CD4-positive, alpha-beta T cell treated with Interferon alpha-2 for 1 hour (primary cell): ENCODE measurements around the gene TMEM120B.

Source experiments
- DNase-seq, 2 donors: peaks; one replicate each; pipeline ENCODE4 v3.0.0-alpha.2; 2020 to 2022

Gene TMEM120B

DNA sequence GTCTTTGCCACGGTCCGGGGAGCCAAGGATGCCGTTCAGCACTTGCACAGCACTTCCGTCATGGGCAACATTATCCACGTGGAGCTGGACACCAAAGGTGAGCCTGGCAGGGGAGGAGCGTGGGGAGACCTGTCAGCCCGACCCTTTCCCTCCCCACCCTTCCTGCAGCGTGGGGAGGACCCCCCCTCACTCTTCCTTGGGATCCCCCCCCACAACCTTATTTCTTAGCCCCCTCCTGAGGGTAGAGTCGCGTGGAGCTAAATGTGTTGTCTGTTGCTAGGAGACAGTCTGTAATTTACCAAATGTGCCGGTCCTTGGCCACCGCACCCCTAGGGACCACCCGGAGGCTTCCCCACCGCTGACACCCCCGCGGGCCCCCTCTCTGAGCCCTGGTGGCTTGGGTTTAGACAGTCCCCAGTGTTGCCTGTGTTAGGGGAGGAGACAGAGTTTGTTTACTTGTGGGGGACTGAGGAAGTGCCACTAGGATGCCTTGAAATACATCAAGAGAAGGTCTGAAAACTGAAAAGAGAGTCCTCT lies 93.5 kb downstream of the TMEM120B start:
- peak; percentile 58 to 70 for DNase-seq

DNA sequence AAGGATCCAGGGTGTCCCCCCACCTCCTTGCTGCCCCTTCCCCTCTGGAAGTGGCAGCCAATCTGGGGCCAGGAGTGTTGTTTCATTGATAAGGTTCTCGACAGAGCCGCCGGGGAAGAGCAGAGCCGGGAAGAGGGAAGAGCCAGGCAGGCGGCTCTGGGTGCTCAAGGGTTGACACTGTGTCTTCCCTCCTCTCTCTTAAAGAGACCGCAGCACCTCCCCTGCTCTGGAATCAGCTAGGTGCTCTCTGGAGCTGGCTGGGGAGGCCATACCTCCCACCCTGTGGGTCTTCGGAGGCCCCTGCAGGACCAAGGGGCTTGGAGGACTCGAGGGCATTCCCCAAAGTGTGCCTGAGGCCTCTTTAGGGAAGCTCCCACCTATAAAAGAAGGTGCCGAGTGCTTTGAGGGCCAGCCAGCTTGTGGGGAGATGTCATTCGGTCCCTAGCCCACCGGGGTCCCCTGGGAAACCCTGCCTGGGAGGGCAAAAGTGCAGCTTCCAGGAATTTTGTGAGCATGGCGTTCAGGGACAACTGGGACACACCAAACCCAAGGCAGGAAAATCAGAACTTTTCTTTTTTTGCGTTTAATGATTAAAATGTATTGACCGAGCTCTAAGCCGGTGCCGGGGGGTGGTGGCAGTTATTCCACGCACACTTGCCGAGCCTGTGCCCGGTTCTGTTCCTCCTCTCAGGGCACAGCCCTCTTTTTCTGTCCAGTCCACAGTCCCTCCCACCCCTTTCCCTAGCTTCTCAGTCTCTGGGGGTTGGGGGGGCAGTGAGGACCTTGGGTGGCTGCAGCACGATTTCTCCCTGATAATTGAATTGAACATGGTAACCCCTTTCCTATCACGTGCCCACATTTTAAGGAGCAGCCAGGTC lies 94.2 kb downstream of the TMEM120B start:
- no peak for DNase-seq

- DNase-seq: no peak
These were observed 95.2 kb downstream of the TMEM120B start for GRCh38 chr12:121807642-121808347.

GRCh38 chr12:121808623-121809022 lies 96.1 kb downstream of the TMEM120B start:
- no peak for DNase-seq

GRCh38 chr12:121809712-121810116 lies 97.2 kb downstream of the TMEM120B start:
- DNase-seq: no peak

GRCh38 chr12:121810234-121810817 lies 97.8 kb downstream of the TMEM120B start:
- no peak for DNase-seq

- DNase-seq: no peak
These were observed 98.4 kb downstream of the TMEM120B start for GRCh38 chr12:121810833-121811433.

DNA sequence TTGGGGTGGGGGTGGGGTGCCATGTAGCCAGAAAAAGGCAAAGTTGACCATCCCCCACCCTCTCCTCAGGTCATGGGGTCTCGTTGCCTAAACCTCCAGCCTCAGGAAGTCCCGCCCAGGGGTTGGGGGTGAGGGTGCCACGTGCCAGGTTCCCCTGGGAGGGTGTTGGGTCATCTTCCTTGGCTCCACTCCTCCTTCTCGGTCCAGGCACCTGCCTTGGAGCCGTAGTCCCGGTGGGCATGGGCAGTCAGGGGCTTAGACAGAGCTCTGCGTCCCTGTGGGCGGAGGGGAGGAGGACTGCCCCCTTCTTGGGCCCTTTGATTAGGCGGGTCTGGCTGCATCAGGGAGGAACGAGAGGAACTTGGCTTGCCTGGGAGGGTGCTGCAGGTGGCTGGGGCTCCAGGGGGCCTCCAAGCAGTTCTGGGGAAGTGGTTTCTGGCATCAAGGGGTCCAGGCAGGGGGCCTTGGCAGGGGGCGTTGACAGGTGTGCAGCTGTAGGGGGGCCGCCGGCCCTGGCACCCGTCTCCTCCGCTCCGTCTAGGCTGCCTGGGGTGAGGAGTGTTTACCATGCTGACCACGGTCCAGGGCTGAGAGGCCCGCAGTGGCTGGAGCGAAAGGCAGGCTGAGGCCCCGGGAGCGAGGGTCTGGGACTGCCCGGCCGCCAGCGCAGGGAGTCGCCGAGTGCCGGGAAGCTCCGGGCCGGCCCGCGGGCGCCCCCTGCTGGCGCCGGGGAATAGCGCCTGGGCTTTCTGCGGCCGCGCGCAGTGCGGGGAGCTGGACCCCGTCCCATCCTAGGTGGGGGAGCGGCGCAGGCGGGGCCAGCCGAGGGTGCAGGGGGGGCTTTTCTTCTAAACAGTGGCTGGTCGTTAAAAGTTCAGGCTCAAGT lies 99.1 kb downstream of the TMEM120B start:
- peak; percentile 58 to 75 for DNase-seq

GRCh38 chr12:121812320-121812871 lies 99.8 kb downstream of the TMEM120B start:
- no peak for DNase-seq

DNA sequence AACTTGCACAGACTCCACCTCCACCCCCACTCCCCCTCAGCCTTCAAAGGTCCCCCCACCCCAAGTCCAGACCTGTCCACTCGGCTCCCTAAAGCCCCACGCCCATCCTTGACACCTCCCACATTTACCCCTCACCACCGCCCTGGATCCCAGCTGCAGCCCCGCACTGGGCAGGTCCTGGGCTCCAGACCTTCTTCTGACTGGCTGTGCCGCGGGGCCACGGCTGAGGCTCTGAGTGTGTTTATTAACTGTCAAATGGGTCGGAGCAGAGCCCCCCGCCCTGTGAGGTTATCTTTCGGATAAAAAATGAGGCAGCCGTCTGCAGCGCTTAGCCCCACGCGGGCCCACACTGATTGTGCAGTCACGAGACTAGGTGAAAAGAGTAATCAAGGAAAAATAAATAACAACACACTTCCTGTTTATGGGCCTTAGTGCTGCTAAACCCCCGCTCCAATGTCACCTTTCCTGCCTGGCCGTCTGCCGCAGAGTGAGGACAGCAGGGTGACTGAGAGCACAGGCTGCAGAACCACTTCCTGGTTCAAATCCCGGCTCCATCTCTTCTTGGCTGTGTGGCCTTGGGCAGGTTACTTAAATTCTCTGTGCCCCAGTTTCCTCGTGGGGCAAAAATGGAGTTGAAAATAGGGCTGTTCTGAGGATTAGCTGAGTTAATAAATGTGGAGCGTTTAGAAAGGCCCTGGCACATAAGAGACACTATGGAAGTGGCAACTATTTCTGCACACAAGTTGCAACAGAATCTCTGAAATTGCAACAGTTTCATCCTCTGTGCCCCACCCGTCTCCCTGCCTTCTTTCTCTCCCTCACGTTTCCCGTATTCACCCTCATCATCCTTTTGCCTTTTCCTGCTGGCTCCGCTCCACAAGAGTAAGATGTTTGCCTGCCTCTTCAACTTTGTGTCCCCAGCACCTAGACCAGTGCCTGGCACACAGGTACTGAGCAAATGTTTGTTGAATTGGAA lies 100.7 kb downstream of the TMEM120B start:
- no peak for DNase-seq

DNA sequence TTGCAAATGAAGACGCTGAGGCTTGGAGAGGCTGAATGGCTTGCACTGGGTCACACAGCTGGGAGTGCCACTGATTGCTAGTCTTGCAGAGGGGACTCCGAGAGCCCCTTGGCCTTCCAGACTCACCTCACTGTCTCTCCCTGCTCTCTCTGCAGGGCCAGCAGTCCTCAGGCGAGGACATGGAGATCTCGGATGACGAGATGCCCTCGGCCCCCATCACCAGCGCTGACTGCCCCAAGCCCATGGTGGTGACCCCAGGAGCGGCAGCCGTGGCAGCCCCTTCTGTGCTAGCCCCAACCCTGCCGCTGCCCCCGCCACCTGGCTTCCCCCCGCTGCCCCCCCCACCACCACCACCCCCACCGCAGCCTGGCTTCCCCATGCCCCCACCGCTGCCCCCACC lies 101.4 kb downstream of the TMEM120B start:
- no peak for DNase-seq

- no peak for DNase-seq
These were observed 102.0 kb downstream of the TMEM120B start for GRCh38 chr12:121814429-121815119.

DNA sequence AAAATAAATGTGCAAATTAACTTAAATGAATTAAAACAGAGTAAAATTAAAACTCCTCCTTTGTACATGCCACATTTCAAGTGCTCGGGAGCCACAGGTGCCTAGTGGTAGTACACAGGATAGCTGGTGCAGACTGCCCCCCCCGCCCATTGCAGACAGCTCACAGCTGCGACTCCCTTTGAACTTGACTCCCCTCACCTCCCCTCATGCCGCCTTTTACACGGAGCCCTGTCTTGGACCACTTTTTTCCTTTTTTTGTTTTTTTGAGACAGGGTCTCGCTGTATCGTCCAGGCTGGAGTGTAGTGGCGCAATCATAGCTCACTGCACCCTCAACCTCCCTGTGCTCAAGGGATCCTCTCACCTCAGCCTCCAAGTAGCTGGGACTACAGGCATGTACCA lies 102.7 kb downstream of the TMEM120B start:
- DNase-seq: no peak

DNA sequence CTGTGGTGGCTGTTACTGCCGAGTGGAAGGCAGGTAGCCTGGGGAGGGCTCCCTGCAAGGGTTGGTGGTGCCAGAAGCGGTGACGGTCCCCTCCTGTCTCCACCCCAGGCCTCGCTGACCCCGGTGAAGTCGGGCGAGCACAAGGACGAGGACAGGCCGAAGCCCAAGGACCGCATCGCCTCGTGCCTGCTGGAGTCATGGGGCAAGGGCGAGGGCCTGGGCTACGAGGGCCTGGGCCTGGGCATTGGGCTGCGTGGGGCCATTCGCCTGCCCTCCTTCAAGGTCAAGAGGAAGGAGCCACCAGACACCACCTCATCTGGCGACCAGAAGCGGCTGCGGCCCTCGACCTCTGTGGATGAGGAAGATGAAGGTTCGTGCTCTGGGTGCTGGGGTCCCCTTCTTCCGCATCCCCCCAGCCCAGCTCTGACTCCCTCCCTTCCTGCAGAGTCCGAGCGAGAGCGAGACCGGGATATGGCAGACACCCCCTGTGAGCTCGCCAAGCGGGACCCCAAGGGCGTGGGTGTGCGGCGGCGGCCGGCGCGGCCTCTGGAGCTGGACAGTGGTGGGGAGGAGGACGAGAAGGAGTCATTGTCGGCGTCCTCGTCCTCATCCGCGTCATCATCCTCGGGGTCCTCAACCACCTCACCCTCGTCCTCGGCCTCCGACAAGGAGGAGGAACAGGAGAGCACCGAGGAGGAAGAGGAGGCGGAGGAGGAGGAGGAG lies 104.5 kb downstream of the TMEM120B start:
- no peak for DNase-seq

GRCh38 chr12:121817648-121818043 lies 105.1 kb downstream of the TMEM120B start:
- no peak for DNase-seq

DNA sequence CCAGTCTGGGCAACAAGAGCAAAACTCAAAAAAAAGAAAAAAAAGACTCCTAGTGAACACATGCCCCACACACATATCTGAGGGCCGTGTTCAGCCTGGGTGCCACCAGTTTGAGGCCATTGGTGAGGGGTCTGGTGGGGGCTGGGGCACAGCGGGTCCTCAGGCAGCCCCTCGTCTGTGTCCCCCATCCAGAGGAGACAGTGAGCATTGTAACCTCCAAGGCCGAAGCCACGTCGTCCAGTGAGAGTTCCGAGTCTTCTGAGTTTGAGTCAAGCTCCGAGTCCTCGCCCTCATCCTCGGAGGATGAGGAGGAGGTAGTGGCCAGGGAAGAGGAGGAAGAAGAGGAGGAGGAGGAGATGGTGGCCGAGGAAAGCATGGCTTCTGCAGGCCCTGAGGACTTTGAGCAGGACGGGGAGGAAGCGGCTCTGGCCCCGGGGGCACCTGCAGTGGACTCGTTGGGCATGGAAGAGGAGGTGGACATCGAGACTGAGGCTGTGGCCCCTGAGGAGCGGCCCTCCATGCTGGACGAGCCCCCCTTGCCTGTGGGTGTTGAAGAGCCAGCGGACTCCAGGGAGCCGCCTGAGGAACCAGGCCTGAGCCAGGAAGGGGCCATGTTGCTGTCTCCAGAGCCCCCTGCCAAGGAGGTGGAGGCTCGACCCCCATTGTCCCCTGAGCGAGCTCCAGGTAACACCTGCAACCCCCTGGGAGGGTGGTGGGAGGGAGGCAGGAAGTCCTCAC lies 106.8 kb downstream of the TMEM120B start:
- DNase-seq: no peak

- no peak for DNase-seq
These were observed 107.5 kb downstream of the TMEM120B start for GRCh38 chr12:121820056-121820455.

- no peak for DNase-seq
These were observed 110.0 kb downstream of the TMEM120B start for GRCh38 chr12:121822393-121823100.
